Spleen (tissue), 11 donors: ENCODE results near the gene GRIN2D. TPM values are rescaled to one million over a fixed set of nuclear protein-coding genes. Genes with fewer than 3 reads are reported as not detected.

Experiments used
- DNase-seq: peaks from one replicate; pipeline ENCODE4 v3.0.0-alpha.2; 2020
- H3K27ac ChIP-seq, 8 donors: fragments of 200-600 bp; sonication (generic) in 7 of 8; 1 replicate in 4 of 8; 2 replicates in 4 of 8; pipeline versions ENCODE4 v1.5.0 to v1.8.0; 2016 to 2021; ENCODE audit warnings: inconsistent platforms in 4 of 8, mild to moderate bottlenecking in 4 of 8, moderate library complexity in 1 of 8
- H3K27me3 ChIP-seq, 7 donors: fragments of 200-600 bp; sonication (generic) in 6 of 7; replicated peaks in 1 of 7; 1 replicate in 4 of 7; 2 replicates in 3 of 7; pipeline versions ENCODE4 v1.5.0 to v1.8.0; 2016 to 2021; ENCODE audit warnings: inconsistent platforms in 3 of 7, mild to moderate bottlenecking in 1 of 7
- H3K36me3 ChIP-seq, 6 donors: fragments of 200-600 bp; sonication (generic) in 5 of 6; 1 replicate in 4 of 6; 2 replicates in 2 of 6; pipeline versions ENCODE4 v1.5.0 to v1.8.0; 2016 to 2021; ENCODE audit warnings: inconsistent platforms in 2 of 6
- H3K4me1 ChIP-seq, 6 donors: fragments of 200-600 bp; sonication (generic) in 5 of 6; 1 replicate in 3 of 6; 2 replicates in 3 of 6; pipeline versions ENCODE4 v1.5.0 to v1.8.0; 2016 to 2021; ENCODE audit warnings: inconsistent platforms in 3 of 6
- H3K4me3 ChIP-seq, 8 donors: fragments of 200-600 bp; sonication (generic) in 7 of 8; 1 replicate in 4 of 8; 2 replicates in 4 of 8; pipeline versions ENCODE4 v1.5.0 to v1.8.0; 2016 to 2021; ENCODE audit warnings: inconsistent platforms in 4 of 8, mild to moderate bottlenecking in 4 of 8, moderate library complexity in 2 of 8
- H3K9me3 ChIP-seq, 8 donors: fragments of 200-600 bp; sonication (generic) in 7 of 8; 1 replicate in 4 of 8; 2 replicates in 4 of 8; pipeline versions ENCODE4 v1.5.0 to v1.8.0; 2016 to 2021; ENCODE audit warnings: inconsistent platforms in 4 of 8
- POLR2A ChIP-seq, 3 donors: fragments of 450-650 bp; IDR thresholded peaks; one replicate each; pipeline ENCODE4 v1.5.1; 2017; ENCODE audit warnings: antibody characterized with exemption in 3 of 3, mild to moderate bottlenecking in 1 of 3
- POLR2AphosphoS5 ChIP-seq, 3 donors: sonication (generic); formaldehyde crosslinking; IDR thresholded peaks; one replicate each; pipeline ENCODE4 v1.5.1; 2017; ENCODE audit warnings: antibody characterized with exemption in 3 of 3
- WGBS, 5 donors: extraction: QIAGEN DNeasy Blood & Tissue Kit in 3 of 5; methylation state at CpG; one replicate each; pipeline versions ENCODE4 v1.1.5 to v1.1.7; 2013 to 2018; 5-methylcytosine and 5-hydroxymethylcytosine counted together
- intact Hi-C: fragments of 100-400 bp; cut with DNase I; formaldehyde crosslinking; loops from one replicate; pipeline ENCODE4 v1.15.0; 2023; ENCODE audit warnings: low total_unique reads
- polyA plus RNA-seq, 3 donors: library from polyadenylated mRNA; stranded (reverse); fragments of 200-250 nt; gene quantifications; one replicate each; pipeline ENCODE4 v1.2.1, GENCODE V29; 2013
- total RNA-seq, 7 donors: library from RNA; depleted of rRNA in 3 of 7; stranded (reverse); fragments of >200 nt in 3 of 7; fragmentation: NEBNext Ultra II Directional in 4 of 7; extraction: Animal tissue kit (Norgen Biotek cat#: 25700) in 4 of 7; gene quantifications; one replicate each; pipeline versions ENCODE4 v1.1.0 to v1.2.1, GENCODE V29; 2016 to 2021
- TF ChIP-seq, protein P1 (sequence below), 11 experiments: fragments of 200-600 bp in 7 of 11; fragments of 450-650 bp in 4 of 11; sonication (generic) in 4 of 11; IDR thresholded peaks in 8 of 11; conservative IDR thresholded peaks in 3 of 11; 1 replicate in 7 of 11; 2 replicates in 4 of 11; pipeline versions ENCODE4 v1.4.0 to v1.8.0; 2016 to 2021; ENCODE audit warnings: antibody characterized with exemption in 11 of 11, inconsistent platforms in 4 of 11, mild to moderate bottlenecking in 1 of 11
- donor health status: healthy with polysubstance abuse.
- donor health status: DM: no; HTN: no; CAD: no; lungs with moderate emphysema.
- donor health status: DM: no; HTN: no; CAD: no.
- donor health status: Bipolar disorder and iron deficiency.
- donor health status: healthy.
- donor health status: DM: no; HTN: no; CAD: no.
- donor health status: DM: yes; HTN: yes; CAD: no.

The GRIN2D gene
- total and polyA plus RNA-seq, 10 donors, result 0.07 to 1.2 (median 0.50) TPM

DNA sequence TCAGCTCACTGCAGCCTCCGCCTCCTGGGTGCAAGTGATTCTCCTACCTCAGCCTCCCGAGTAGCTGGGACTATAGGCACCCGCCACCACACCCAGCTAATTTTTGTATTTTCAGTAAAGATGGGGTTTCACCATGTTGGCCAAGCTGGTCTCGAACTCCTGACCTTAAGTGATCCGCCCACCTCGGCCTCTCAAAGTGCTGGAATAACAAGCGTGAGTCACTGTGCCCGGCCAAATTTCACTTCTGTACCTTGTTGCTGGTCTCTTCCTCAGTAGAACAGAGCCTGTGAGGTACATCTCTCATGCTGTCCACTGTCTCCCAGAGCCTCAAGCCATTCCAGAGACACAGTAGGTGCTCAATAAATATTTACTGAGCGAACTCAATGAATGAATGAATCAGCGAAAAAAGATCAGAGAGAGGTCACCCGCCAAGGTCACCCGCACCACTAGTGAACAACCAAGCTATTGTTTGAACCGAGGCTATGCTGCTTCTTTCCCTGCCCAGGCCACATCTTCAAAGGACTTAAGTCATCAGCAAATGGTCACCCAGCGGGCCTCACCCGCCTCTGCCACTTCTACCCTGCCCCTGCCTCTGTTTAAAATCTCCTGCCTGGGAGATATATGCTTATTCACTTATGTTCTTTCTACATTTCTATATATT is 39.0 kb upstream of the GRIN2D start:
- peaks cover 0 to 17% (median 0%) of the 10 kb centered on the region in 6 donors for H3K36me3 ChIP-seq
- peaks cover 0 to 3% (median 0%) of the 10 kb centered on the region in 6 donors for H3K4me1 ChIP-seq
- no peaks in the 10 kb centered on the region for H3K9me3 ChIP-seq
- no peak for DNase-seq
- 84 to 93% (median 93%) methylated on average over 15 of the region's 15 CpGs for WGBS, 5 donors
- no peak overlapping the region for H3K4me3 ChIP-seq
- no peak overlapping the region for H3K27ac ChIP-seq
- H3K27me3 ChIP-seq, result no peaks in the 10 kb centered on the region
- intact Hi-C loops, result no loop called here
- TF ChIP-seq POLR2AphosphoS5 (IDR thresholded peaks at IDR 0.05), result no peak
- no peak for TF ChIP-seq POLR2A (IDR thresholded peaks at IDR 0.05)
- TF ChIP-seq, protein P1, sequence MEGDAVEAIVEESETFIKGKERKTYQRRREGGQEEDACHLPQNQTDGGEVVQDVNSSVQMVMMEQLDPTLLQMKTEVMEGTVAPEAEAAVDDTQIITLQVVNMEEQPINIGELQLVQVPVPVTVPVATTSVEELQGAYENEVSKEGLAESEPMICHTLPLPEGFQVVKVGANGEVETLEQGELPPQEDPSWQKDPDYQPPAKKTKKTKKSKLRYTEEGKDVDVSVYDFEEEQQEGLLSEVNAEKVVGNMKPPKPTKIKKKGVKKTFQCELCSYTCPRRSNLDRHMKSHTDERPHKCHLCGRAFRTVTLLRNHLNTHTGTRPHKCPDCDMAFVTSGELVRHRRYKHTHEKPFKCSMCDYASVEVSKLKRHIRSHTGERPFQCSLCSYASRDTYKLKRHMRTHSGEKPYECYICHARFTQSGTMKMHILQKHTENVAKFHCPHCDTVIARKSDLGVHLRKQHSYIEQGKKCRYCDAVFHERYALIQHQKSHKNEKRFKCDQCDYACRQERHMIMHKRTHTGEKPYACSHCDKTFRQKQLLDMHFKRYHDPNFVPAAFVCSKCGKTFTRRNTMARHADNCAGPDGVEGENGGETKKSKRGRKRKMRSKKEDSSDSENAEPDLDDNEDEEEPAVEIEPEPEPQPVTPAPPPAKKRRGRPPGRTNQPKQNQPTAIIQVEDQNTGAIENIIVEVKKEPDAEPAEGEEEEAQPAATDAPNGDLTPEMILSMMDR (IDR thresholded peaks at IDR 0.05 in 8 of 11, conservative IDR thresholded peaks at IDR 0.05 in 3 of 11), result no peak

DNA sequence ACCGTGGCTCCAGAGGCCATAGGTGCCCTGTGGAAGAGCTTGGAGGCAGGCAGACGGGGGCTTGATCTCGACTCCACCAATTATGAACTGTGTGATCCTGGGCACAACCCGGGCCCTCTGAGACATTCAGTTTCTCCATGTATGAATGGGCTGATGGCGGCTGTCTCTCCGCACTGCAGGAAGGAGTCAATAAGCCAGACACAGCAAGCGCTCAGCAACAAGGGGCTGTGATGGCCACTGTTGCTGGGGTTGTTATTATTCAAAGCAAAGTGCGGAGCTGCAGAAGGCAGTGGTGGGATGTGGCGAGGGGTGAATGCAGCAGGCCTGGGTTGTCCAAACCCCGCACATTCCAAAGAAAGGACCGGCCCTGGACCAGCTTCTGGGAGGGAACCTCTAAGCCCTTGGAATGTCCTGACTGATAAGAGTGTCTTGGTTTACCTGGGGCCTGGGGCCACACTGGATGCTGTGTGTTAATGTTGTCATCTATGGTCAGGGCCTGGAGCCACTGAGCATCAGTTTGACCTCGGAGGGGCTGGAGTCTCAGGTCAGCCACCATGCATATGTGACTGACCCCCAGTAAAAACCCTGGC is 38.0 kb upstream of the GRIN2D start:
- no peak overlapping the region for H3K27ac ChIP-seq
- intact Hi-C loops, result no loop called here
- WGBS, 5 donors, result 90 to 94% (median 93%) methylated on average over 9 to 12 of the region's 12 CpGs
- H3K4me3 ChIP-seq, result no peak overlapping the region
- DNase-seq, result no peak
- H3K9me3 ChIP-seq, result no peaks in the 10 kb centered on the region
- H3K27me3 ChIP-seq, result no peaks in the 10 kb centered on the region
- TF ChIP-seq POLR2AphosphoS5 (IDR thresholded peaks at IDR 0.05) (no peak), POLR2A (IDR thresholded peaks at IDR 0.05) (no peak)
- TF ChIP-seq, protein P1 (IDR thresholded peaks at IDR 0.05 in 8 of 11, conservative IDR thresholded peaks at IDR 0.05 in 3 of 11), result no peak
- peaks cover 0 to 3% (median 0%) of the 10 kb centered on the region in 6 donors for H3K4me1 ChIP-seq
- H3K36me3 ChIP-seq, result peaks cover 0 to 23% (median 0%) of the 10 kb centered on the region in 6 donors

DNA sequence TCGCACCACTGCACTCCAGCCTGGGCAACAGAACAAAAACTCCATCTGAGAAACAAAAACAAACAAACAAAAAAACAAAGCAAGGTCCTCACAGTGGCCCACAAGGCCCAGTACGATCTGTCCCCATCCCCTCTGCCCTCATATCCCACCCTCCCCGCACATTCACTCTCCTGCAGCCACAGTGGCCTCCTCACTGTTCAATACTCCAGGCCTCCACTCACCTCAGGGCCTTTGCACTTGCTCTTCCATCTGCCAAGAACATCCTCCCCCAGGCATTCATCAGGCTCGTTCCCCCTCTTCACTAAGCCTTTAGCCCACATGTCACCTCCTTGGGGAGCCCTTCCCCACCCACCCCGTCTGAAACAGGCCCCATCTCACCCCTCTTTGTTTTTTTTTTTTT is 34.3 kb upstream of the GRIN2D start:
- H3K4me1 ChIP-seq, result peaks cover 0 to 14% (median 12%) of the 10 kb centered on the region in 6 donors
- WGBS, 5 donors, result 89 to 97% (median 94%) methylated on average over 5 of the region's 5 CpGs
- TF ChIP-seq, protein P1 (IDR thresholded peaks at IDR 0.05 in 8 of 11, conservative IDR thresholded peaks at IDR 0.05 in 3 of 11), result no peak
- TF ChIP-seq POLR2AphosphoS5 (IDR thresholded peaks at IDR 0.05) (no peak), POLR2A (IDR thresholded peaks at IDR 0.05) (no peak)
- no peak overlapping the region for H3K27ac ChIP-seq
- H3K9me3 ChIP-seq, result no peaks in the 10 kb centered on the region
- H3K27me3 ChIP-seq, result no peaks in the 10 kb centered on the region
- intact Hi-C loops, result no loop called here
- no peak for DNase-seq
- peaks cover 0 to 26% (median 0%) of the 10 kb centered on the region in 6 donors for H3K36me3 ChIP-seq
- no peak overlapping the region for H3K4me3 ChIP-seq

DNA sequence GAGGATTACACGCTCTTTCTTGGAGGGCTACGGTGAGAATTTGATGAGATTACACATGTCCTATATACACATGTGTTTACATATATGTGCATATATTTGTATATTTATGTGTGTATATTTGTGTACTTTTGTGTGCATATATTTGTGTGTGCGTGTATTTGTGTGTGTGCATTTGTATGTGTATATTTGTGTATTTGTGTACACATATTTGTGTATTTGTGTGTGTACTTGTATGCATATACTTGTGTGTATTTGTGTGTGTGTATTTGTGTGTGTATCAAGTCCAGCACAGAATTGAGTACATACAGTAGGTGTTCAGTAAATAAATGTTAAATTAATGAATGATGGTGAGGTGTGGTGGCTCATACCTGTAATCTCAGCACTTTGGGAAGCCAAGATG is 31.6 kb upstream of the GRIN2D start:
- peaks cover 0 to 23% (median 18%) of the 10 kb centered on the region in 6 donors for H3K4me1 ChIP-seq
- 95 to 99% (median 97%) methylated on average over 3 of the region's 3 CpGs for WGBS, 5 donors

More for the DNA sequence above, 31.6 kb upstream of the GRIN2D start:
- intact Hi-C loops, result no loop called here
- no peaks in the 10 kb centered on the region for H3K9me3 ChIP-seq
- H3K4me3 ChIP-seq, result no peak overlapping the region
- DNase-seq, result no peak
- peaks cover 0 to 19% (median 0%) of the 10 kb centered on the region in 6 donors for H3K36me3 ChIP-seq
- H3K27ac ChIP-seq, result no peak overlapping the region
- no peaks in the 10 kb centered on the region for H3K27me3 ChIP-seq
- TF ChIP-seq POLR2A (IDR thresholded peaks at IDR 0.05) (no peak), POLR2AphosphoS5 (IDR thresholded peaks at IDR 0.05) (no peak)
- TF ChIP-seq, protein P1 (IDR thresholded peaks at IDR 0.05 in 8 of 11, conservative IDR thresholded peaks at IDR 0.05 in 3 of 11), result no peak
